SK-N-SH (cell line): Measurements from ENCODE around the gene FLACC1. TPM values are rescaled to one million over a fixed set of nuclear protein-coding genes. Genes with fewer than 3 reads are reported as not detected.

Source experiments
- CTCF ChIA-PET: fragments of 300-600, 350-600 bp; formaldehyde crosslinking; extraction: SDS; loops from one replicate; lab custom pipeline; 2021; lab: Yijun Ruan, JAX
- POLR2A ChIA-PET: fragments of 350-600 bp; sonication (Branson Sonifier 250); formaldehyde crosslinking; extraction: SDS; loops from one replicate; lab custom pipeline; 2020; ENCODE audit warnings: antibody characterized with exemption, inconsistent platforms; lab: Yijun Ruan, JAX
- DNase-seq: peaks from one replicate; pipeline ENCODE4 v3.0.0; 2012
- H2AFZ ChIP-seq: fragments of 200-600 bp; sonication (generic); 2 replicates; pipeline ENCODE4 v1.8.1; 2016; ENCODE audit warnings: antibody characterized with exemption, mild to moderate bottlenecking, low read depth
- H3F3A ChIP-seq: fragments of 200-600 bp; sonication (generic); replicated peaks from 2 replicates; pipeline ENCODE3; 2016; ENCODE audit warnings: antibody characterized with exemption, mild to moderate bottlenecking; ENCODE audit not compliant: insufficient read depth
- H3K27ac ChIP-seq, 2 experiments: fragments of 200-500 bp in 1 of 2; fragments of 200-600 bp in 1 of 2; sonication (Bioruptor generic) in 1 of 2; sonication (generic), shearing (Covaris generic) in 1 of 2; 2 replicates each; pipeline versions ENCODE4 v1.5.1 to v1.6.1; 2014 to 2016; ENCODE audit warnings: low read depth in 2 of 2, inconsistent platforms in 1 of 2, low read length in 1 of 2, mild to moderate bottlenecking in 1 of 2, mixed read lengths in 1 of 2
- H3K27me3 ChIP-seq: fragments of 200-600 bp; sonication (generic), shearing (Covaris generic); 2 replicates; pipeline ENCODE4 v1.6.1; 2016; ENCODE audit warnings: mixed run types; ENCODE audit not compliant: insufficient read depth
- H3K36me3 ChIP-seq, 2 experiments: fragments of 200-500 bp in 1 of 2; fragments of 200-600 bp in 1 of 2; sonication (Bioruptor generic) in 1 of 2; sonication (generic) in 1 of 2; replicated peaks in 1 of 2; 2 replicates each; pipeline versions ENCODE3 to v1.5.1; 2014 to 2016; ENCODE audit warnings: low read length in 1 of 2, mild to moderate bottlenecking in 1 of 2; ENCODE audit not compliant: insufficient read depth in 2 of 2, control insufficient read depth in 1 of 2
- H3K4me1 ChIP-seq, 2 experiments: fragments of 200-500 bp in 1 of 2; fragments of 200-600 bp in 1 of 2; sonication (Bioruptor generic) in 1 of 2; sonication (generic), shearing (Covaris generic) in 1 of 2; 2 replicates each; pipeline versions ENCODE4 v1.5.1 to v1.6.1; 2014 to 2016; ENCODE audit warnings: low read depth in 1 of 2, low read length in 1 of 2, mixed run types in 1 of 2; ENCODE audit not compliant: insufficient read depth in 2 of 2, control insufficient read depth in 1 of 2
- H3K4me2 ChIP-seq: fragments of 200-600 bp; sonication (generic), shearing (Covaris generic); 2 replicates; pipeline ENCODE4 v1.6.1; 2017; ENCODE audit warnings: mixed run types
- H3K4me3 ChIP-seq, 2 experiments: fragments of 200-500 bp in 1 of 2; fragments of 200-600 bp in 1 of 2; sonication (Bioruptor generic) in 1 of 2; sonication (generic), shearing (Covaris generic) in 1 of 2; 2 replicates each; pipeline versions ENCODE4 v1.5.1 to v1.8.1; 2014 to 2016; ENCODE audit warnings: low read depth in 2 of 2, inconsistent platforms in 1 of 2, low read length in 1 of 2, mild to moderate bottlenecking in 1 of 2, mixed read lengths in 1 of 2, moderate library complexity in 1 of 2
- H3K79me2 ChIP-seq: fragments of 200-600 bp; sonication (generic); 2 replicates; pipeline ENCODE4 v1.8.1; 2017; ENCODE audit warnings: mild to moderate bottlenecking; ENCODE audit not compliant: insufficient read depth
- H3K9ac ChIP-seq: fragments of 200-600 bp; sonication (generic); 2 replicates; pipeline ENCODE4 v1.6.1; 2017; ENCODE audit warnings: mixed run types
- H3K9me2 ChIP-seq: fragments of 200-600 bp; sonication (generic); 2 replicates; pipeline ENCODE4 v1.6.1; 2017; ENCODE audit warnings: mixed run types
- H3K9me3 ChIP-seq: fragments of 200-600 bp; sonication (generic); 2 replicates; pipeline ENCODE4 v1.6.1; 2017; ENCODE audit warnings: mixed run types, mild to moderate bottlenecking, moderate library complexity
- H4K20me1 ChIP-seq: fragments of 200-600 bp; sonication (generic); 2 replicates; pipeline ENCODE4 v1.6.1; 2017; ENCODE audit warnings: mild to moderate bottlenecking, mixed run types; ENCODE audit not compliant: insufficient read depth
- ELF1 ChIP-seq: IDR thresholded peaks from 2 replicates; pipeline ENCODE4 v1.4.0; 2012
- IRF3 ChIP-seq: fragments of 150-350 bp; IDR thresholded peaks from 2 replicates; pipeline ENCODE4 v1.6.1; 2016; ENCODE audit warnings: mild to moderate bottlenecking, low read depth, low read length
- JUND ChIP-seq: IDR thresholded peaks from 2 replicates; pipeline ENCODE4 v1.4.0; 2012
- MAX ChIP-seq: IDR thresholded peaks from 2 replicates; pipeline ENCODE4 v1.4.0; 2012; ENCODE audit warnings: low read depth
- MXI1 ChIP-seq: IDR thresholded peaks from 2 replicates; pipeline ENCODE4 v1.6.1; 2012; ENCODE audit warnings: mild to moderate bottlenecking, low read depth, low read length, improper control_type of control experiment
- NFIC ChIP-seq: IDR thresholded peaks from 2 replicates; pipeline ENCODE4 v1.4.0; 2012; ENCODE audit warnings: borderline replicate concordance
- NRF1 ChIP-seq: IDR thresholded peaks from 2 replicates; pipeline ENCODE4 v1.6.1; 2012; ENCODE audit warnings: low read depth, mild to moderate bottlenecking, low read length
- RFX5 ChIP-seq: IDR thresholded peaks from 2 replicates; pipeline ENCODE4 v1.6.1; 2012; ENCODE audit warnings: mild to moderate bottlenecking, improper control_type of control experiment, low read length
- SIN3A ChIP-seq: IDR thresholded peaks from 2 replicates; pipeline ENCODE4 v1.6.1; 2012; ENCODE audit warnings: low read depth, mild to moderate bottlenecking, low read length, moderate library complexity, borderline replicate concordance
- SMC3 ChIP-seq: IDR thresholded peaks from 2 replicates; pipeline ENCODE4 v1.6.1; 2012; ENCODE audit warnings: low read depth, low read length, improper control_type of control experiment
- TAF1 ChIP-seq: IDR thresholded peaks from 2 replicates; pipeline ENCODE4 v1.6.1; 2012; ENCODE audit warnings: low read depth, mild to moderate bottlenecking, low read length, moderate library complexity, borderline replicate concordance
- TEAD4 ChIP-seq: IDR thresholded peaks from 2 replicates; pipeline ENCODE4 v1.4.0; 2012; ENCODE audit warnings: mild to moderate bottlenecking, borderline replicate concordance; ENCODE audit not compliant: insufficient read depth
- USF2 ChIP-seq: fragments of 150-350 bp; IDR thresholded peaks from 2 replicates; pipeline ENCODE4 v1.6.1; 2017; ENCODE audit warnings: antibody characterized with exemption, low read length, low read depth, borderline replicate concordance
- ZBTB33 ChIP-seq: IDR thresholded peaks from 2 replicates; pipeline ENCODE4 v1.4.0; 2012; ENCODE audit warnings: low read depth, borderline replicate concordance
- WGBS: methylation state at CpG from one replicate; pipeline ENCODE4 v1.1.6; 2017; ENCODE audit warnings: low lambda C conversion rate; 5-methylcytosine and 5-hydroxymethylcytosine counted together
- polyA plus RNA-seq, 3 experiments: library from polyadenylated mRNA; depleted of rRNA; stranded (reverse); fragments of >200 nt; gene quantifications; 2 replicates each; pipeline ENCODE4 v1.2.3, GENCODE V29; 2012

FLACC1 gene
- polyA plus RNA-seq, 1 of the 3 experiments (the other 2 are of a cell fraction): 0.35 TPM

- no peak overlapping the region for H2AFZ ChIP-seq
- DNase-seq: no peak
- H3K27ac ChIP-seq: no peak overlapping the region
- H3K36me3 ChIP-seq: peaks cover 11 to 32% of the 10 kb centered on the region in 2 experiments
- CTCF ChIA-PET: no interaction called here
- no peaks in the 10 kb centered on the region for H3K27me3 ChIP-seq
- WGBS: 83% methylated on average over 2 of the region's 2 CpGs
- no peaks in the 10 kb centered on the region for H3K9me2 ChIP-seq
- no peak overlapping the region for H3K4me3 ChIP-seq
- no peak for TF ChIP-seq NFIC
- TF ChIP-seq MXI1: no peak
- no peak for TF ChIP-seq TAF1
- no peak for TF ChIP-seq JUND
- TF ChIP-seq NRF1: no peak
- no peak for TF ChIP-seq RFX5
- no peak for TF ChIP-seq IRF3
- no peak for TF ChIP-seq USF2
- TF ChIP-seq ELF1: no peak
- TF ChIP-seq MAX: no peak
- no peak for TF ChIP-seq TEAD4
- TF ChIP-seq ZBTB33: no peak
- no peak for TF ChIP-seq SMC3
- no peak for TF ChIP-seq SIN3A
- TF ChIP-seq, all 33 proteins: peak for 0
- POLR2A ChIA-PET: no interaction called here
- H3K4me2 ChIP-seq: no peak overlapping the region
- no peaks in the 10 kb centered on the region for H3K4me1 ChIP-seq
- no peaks in the 10 kb centered on the region for H3K9me3 ChIP-seq
- no peaks in the 10 kb centered on the region for H4K20me1 ChIP-seq
- no peaks in the 10 kb centered on the region for H3F3A ChIP-seq
- no peaks in the 10 kb centered on the region for H3K79me2 ChIP-seq
- H3K9ac ChIP-seq: no peak overlapping the region
Measured at GRCh38 chr2:201271917-201272316, 85.2 kb downstream of the FLACC1 start.
